ENCODE results near the gene FCRLA.

FCRLA gene

GRCh38 chr1:161725908-161726472 is 19.0 kb downstream of the FCRLA start:
- H3K36me3 ChIP-seq (ENCODE audit: low read length), result no peaks in the 10 kb centered on the region
- H3K9ac ChIP-seq (ENCODE audit: low read length), result peak overlapping the region; percentile 88
- no peaks in the 10 kb centered on the region for H3K27me3 ChIP-seq (ENCODE audit: low read length)
- H3K9me2 ChIP-seq (replicated peaks; ENCODE audit: insufficient read depth, low read length), result no peaks in the 10 kb centered on the region
- peak overlapping the region; percentile 72 for H3K4me3 ChIP-seq (ENCODE audit: insufficient read depth, low read length, poor library complexity, severe bottlenecking)
- H4K20me1 ChIP-seq (ENCODE audit: low read depth, low read length), result no peaks in the 10 kb centered on the region
- H3F3A ChIP-seq (ENCODE audit: insufficient read depth), result peaks cover 14% of the 10 kb centered on the region
- no peak for TF ChIP-seq EZH2phosphoT487 (conservative IDR thresholded peaks at IDR 0.05; ENCODE audit: low read length)
- no peak for TF ChIP-seq CTCF (IDR thresholded peaks at IDR 0.05; ENCODE audit: insufficient read depth, low read length, poor library complexity, severe bottlenecking)
- H3K79me2 ChIP-seq (ENCODE audit: insufficient read depth, low read length), result no peaks in the 10 kb centered on the region
- H3K27ac ChIP-seq (ENCODE audit: low read depth, low read length), result peak overlapping the region; percentile 52
- peak overlapping the region; percentile 78 for H3K4me2 ChIP-seq (ENCODE audit: low read depth, low read length, poor library complexity, severe bottlenecking)
- H3K9me3 ChIP-seq (ENCODE audit: insufficient read depth, low read length), result no peaks in the 10 kb centered on the region
- H2AFZ ChIP-seq (ENCODE audit: low read depth, low read length, severe bottlenecking), result peak overlapping the region; percentile 54

DNA sequence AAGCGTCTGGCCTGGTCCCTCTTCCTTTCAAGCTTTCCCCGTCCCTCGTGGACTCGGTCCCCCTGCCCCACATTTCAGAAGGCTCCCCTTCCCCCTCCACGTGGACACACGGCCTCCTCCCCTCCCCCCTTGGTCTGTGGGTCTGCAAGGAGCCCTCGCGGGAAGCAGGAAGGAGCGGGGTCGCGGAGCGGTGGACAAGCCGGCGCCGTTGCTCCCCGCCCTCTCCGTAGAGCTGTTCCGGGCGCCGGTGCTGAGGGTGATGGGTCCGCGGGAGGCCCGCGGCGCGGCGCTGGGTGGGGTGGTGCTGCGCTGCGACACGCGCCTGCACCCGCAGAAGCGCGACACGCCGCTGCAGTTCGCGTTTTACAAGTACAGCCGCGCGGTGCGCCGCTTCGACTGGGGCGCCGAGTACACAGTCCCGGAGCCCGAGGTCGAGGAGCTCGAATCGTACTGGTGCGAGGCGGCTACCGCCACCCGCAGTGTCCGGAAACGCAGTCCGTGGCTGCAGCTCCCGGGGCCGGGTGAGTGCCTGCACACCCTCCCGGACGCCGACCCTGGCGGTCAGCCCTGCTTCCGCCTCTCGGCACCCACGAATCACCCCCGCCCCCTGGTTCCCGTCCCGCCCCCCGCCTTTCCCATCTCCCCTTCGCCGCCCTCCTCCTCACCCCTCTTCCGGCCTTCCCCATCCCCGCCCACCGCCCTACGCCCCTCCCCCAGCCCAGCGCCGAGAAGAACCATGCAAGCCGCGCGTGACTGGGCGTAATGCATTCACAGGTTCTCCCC is 19.6 kb downstream of the FCRLA start:
- Histone ChIP-seq H3K9me3 (ENCODE audit: insufficient read depth, low read length) (no peaks in the 10 kb centered on the region), H3K9me2 (replicated peaks; ENCODE audit: insufficient read depth, low read length) (no peaks in the 10 kb centered on the region), H3K4me2 (ENCODE audit: low read depth, low read length, poor library complexity, severe bottlenecking) (peak overlapping the region; percentile 78), H3K36me3 (ENCODE audit: low read length) (no peaks in the 10 kb centered on the region), H4K20me1 (ENCODE audit: low read depth, low read length) (no peaks in the 10 kb centered on the region), H3K79me2 (ENCODE audit: insufficient read depth, low read length) (no peaks in the 10 kb centered on the region), H3F3A (ENCODE audit: insufficient read depth) (peaks cover 14% of the 10 kb centered on the region), H3K27me3 (ENCODE audit: low read length) (no peaks in the 10 kb centered on the region), H3K9ac (ENCODE audit: low read length) (peak overlapping the region; percentile 88), H3K4me3 (ENCODE audit: insufficient read depth, low read length, poor library complexity, severe bottlenecking) (peak overlapping the region; percentile 72), H3K27ac (ENCODE audit: low read depth, low read length) (peak overlapping the region; percentile 58), H2AFZ (ENCODE audit: low read depth, low read length, severe bottlenecking) (peak overlapping the region; percentile 84)
- TF ChIP-seq CTCF (IDR thresholded peaks at IDR 0.05; ENCODE audit: insufficient read depth, low read length, poor library complexity, severe bottlenecking), result no peak
- no peak for TF ChIP-seq EZH2phosphoT487 (conservative IDR thresholded peaks at IDR 0.05; ENCODE audit: low read length)

- peak overlapping the region; percentile 84 for H2AFZ ChIP-seq (ENCODE audit: low read depth, low read length, severe bottlenecking)
- H3K4me3 ChIP-seq (ENCODE audit: insufficient read depth, low read length, poor library complexity, severe bottlenecking), result peak overlapping the region; percentile 72
- H4K20me1 ChIP-seq (ENCODE audit: low read depth, low read length), result no peaks in the 10 kb centered on the region
- TF ChIP-seq EZH2phosphoT487 (conservative IDR thresholded peaks at IDR 0.05; ENCODE audit: low read length), result no peak
- H3K79me2 ChIP-seq (ENCODE audit: insufficient read depth, low read length), result no peaks in the 10 kb centered on the region
- H3K9ac ChIP-seq (ENCODE audit: low read length), result peak overlapping the region; percentile 88
- H3F3A ChIP-seq (ENCODE audit: insufficient read depth), result peaks cover 14% of the 10 kb centered on the region
- H3K9me2 ChIP-seq (replicated peaks; ENCODE audit: insufficient read depth, low read length), result no peaks in the 10 kb centered on the region
- H3K27ac ChIP-seq (ENCODE audit: low read depth, low read length), result peak overlapping the region; percentile 58
- peak overlapping the region; percentile 78 for H3K4me2 ChIP-seq (ENCODE audit: low read depth, low read length, poor library complexity, severe bottlenecking)
- no peaks in the 10 kb centered on the region for H3K36me3 ChIP-seq (ENCODE audit: low read length)
- no peaks in the 10 kb centered on the region for H3K9me3 ChIP-seq (ENCODE audit: insufficient read depth, low read length)
- no peaks in the 10 kb centered on the region for H3K27me3 ChIP-seq (ENCODE audit: low read length)
Observed at GRCh38 chr1:161727256-161727924, 20.4 kb downstream of the FCRLA start.
